Stimulated activated CD4-positive, alpha-beta T cell treated with anti-CD3 and anti-CD28 coated beads, Interleukin-15, amount 100 ng/mL, for 1 hour (primary cell): ENCODE data around the gene MTA3.
"Not testable (repeated sequence)": the region's sequence is repeated elsewhere in the genome, so short reads cannot be mapped to it uniquely, and the experiment has no call there.

Source experiments
- DNase-seq, 2 donors: peaks; one replicate each; pipeline ENCODE4 v3.0.0-alpha.2; 2020; ENCODE audit warnings: low read depth in 1 of 2, low spot score in 1 of 2

MTA3 gene

GRCh38 chr2:42726680-42727079, 158.2 kb downstream of the MTA3 start:
- DNase-seq, result no peak

GRCh38 chr2:42731316-42731715, 162.9 kb downstream of the MTA3 start:
- not testable (repeated sequence) for DNase-seq

- DNase-seq, result no peak
These were observed 165.4 kb downstream of the MTA3 start for GRCh38 chr2:42733852-42734251.

DNA sequence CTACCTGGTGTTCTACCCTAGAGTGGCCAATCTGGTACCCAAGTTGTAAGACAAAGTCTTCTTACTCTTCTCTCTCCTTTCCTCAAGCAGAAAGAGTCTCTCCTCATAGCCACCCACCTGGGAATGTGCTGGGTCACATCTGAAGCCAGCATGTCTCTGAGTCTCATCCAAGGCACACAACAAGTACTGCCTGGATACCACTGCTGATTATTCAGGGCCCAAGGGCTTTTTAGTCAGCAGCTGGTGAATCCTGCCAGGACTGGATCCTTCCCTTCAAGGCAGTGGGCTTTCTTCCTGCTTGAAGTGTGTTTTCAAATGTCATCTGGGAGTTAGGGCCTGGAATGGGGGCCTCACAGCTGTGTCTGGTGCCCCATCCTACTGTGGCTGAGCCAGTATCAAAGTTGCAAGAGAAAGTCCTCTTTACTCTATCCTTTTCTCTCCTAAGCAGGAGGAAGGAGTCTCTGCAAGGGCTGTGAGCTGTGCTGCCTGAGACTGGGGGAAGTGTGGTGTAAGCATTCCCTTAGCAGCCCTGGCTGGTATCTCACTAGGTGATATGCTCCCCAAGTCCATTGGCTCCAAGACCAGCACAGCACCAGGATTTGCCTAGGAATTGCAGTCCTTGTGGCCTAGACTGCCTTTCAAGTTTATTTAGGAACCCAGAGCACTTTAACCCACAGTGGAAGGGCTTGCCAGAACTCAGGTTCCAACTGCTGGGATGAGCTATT, 168.3 kb downstream of the MTA3 start:
- DNase-seq, result no peak

GRCh38 chr2:42741140-42741539, 172.7 kb downstream of the MTA3 start:
- no peak for DNase-seq

DNA sequence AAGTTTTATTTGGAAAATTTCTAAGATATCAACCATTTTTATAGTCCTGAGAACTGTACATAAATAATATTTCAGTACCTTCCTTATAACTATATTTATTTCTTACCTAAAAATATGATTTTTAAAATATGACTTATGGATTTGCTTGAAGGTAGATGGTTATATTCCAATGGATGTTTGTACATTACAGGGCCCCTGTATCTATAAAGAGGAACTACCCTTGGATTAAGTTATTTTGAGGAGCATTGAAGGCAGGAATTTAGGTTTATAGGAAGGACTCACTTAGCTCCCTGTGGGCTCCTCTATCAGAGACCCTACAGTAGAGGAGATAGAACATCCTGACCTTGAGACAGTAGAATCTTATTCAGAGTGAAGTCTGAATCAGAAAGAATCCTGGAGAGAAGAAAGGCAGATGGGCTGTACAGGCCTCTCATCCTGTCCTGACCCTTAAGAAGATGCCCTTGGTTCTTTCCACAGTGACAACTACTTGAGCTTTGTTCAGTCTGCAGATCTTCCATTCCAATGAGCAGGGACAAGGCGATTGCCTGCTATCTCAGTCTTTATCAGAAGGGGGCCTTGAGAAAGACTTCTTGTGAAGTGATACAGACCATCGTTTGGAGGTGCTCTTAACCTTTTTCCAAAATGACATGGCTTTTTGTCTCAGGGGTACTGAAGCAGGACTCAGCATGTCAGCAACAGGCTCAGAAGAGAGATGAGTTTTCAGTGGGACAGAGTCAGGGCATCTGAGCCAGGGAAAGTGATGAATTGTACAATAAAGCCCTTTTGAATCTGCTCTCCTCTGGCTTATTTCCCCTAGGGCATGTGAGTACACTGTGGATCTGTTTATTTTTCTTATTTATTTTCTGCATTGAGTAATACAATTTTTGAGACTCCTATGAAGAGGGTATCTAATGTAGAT, 174.6 kb downstream of the MTA3 start:
- DNase-seq, result no peak

- no peak for DNase-seq
These were observed 175.2 kb downstream of the MTA3 start for GRCh38 chr2:42743659-42743990.

GRCh38 chr2:42744545-42745082, 176.2 kb downstream of the MTA3 start:
- DNase-seq, result no peak

DNA sequence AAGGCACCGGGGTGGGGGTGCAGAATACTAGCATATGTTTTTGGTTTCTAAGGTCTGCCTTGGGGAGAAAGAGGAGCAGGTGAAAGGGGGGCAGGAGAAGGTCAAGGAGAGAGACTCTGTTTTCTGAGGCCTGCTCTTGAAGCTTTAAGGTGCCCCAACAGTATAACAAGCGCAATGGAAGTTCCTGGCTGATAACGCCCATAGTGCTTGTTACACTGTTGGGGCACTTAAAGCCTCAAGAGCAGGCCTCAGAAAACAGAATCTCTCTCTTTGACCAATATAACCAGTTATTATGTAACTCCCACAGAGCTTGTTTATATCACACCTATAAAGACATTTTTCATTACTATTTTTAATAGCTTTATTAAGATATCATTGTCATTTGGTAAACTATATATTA, 179.0 kb downstream of the MTA3 start:
- DNase-seq, result no peak

GRCh38 chr2:42748840-42749239, 180.4 kb downstream of the MTA3 start:
- no peak for DNase-seq

- DNase-seq, result no peak
These were observed 183.9 kb downstream of the MTA3 start for GRCh38 chr2:42752314-42752713.

- no peak for DNase-seq
These were observed 184.7 kb downstream of the MTA3 start for GRCh38 chr2:42752816-42753813.

DNA sequence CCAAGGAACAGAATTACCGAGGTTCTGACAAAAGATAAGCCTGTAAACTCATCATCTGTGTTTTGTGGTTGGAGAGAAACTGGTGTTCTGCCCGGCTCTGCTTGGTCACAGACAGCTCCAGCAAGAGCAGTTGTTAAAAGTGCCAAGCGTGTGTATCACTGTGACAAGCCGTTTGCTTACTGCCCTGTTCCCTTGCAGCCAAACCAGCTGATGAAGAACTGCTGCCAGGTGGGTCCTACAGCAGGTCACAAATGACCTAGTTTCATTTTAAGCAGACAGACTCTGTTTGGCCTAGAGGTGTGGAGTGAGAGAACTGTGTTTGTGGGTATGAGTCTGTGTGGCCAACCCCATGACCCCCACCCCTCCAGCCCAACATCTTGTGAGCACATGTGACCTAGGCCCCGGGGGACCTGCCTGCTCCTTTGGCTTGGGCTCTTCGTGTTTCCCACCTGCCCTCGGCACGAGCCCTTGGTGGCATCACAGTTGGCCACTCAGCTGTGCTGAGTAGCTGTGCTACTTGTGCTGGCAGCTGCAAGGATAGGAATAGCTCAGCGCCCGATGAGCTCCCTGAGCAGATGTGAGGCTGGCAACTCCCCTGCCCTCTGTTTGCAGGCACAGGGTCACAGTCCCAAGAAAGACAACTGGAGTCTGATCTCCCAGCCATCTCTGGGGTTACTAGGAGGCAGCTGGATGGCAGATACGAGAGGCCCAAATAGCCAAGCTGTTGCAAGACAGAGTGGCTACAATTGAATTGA, 185.8 kb downstream of the MTA3 start:
- DNase-seq, result no peak

DNA sequence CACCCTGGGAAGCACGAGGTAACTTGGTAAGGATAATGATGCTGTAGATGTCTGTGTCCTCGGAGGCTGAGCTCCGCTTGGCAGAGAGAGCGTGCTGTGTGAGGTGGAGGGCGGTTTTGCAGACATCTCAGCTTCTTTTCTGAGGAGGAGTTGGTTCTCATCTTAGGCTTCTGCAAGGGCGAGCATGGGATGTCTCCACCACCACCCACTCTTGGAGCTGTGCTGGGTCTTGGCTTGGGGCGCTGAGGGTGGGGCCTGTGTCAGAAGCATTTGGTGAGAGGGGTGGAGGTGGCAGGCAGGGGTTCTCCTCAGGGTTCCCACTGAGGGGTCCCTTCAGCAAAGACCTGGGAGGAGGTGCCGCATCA, 186.3 kb downstream of the MTA3 start:
- no peak for DNase-seq

DNA sequence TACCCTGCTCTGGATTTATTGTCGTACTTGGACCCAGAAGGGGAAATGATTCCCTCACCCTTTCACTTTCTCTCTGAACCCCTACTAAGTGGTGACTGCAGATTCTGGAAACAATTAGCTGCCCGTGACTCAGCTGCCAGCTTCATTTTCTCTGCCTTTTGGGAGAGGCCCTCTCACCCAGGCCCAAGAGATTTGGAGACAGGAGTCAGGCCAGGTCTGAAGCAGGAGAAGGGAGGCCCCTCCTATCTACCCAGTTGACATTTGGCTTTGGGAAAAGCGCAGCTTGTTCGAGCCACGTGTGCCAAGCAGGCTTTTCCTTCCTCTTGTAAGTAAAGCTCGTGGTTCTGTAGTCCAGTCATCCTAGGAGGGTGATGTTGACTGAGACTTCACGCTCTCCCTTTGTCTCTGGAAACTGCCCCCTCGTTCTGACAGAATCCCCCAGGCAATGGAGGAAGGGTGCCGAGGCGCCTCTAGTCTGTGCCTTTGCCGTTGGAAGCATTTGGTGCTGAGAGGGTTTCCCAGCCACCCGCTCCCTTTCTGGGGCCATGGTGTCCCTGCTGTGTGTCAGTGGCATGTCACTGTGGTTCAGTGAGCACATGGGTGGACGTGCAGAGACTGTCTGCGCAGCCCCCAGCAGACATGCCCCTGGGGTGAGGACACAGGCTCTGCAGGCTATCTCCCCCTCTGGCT, 186.9 kb downstream of the MTA3 start:
- no peak for DNase-seq

GRCh38 chr2:42756150-42756775, 187.8 kb downstream of the MTA3 start:
- no peak for DNase-seq

DNA sequence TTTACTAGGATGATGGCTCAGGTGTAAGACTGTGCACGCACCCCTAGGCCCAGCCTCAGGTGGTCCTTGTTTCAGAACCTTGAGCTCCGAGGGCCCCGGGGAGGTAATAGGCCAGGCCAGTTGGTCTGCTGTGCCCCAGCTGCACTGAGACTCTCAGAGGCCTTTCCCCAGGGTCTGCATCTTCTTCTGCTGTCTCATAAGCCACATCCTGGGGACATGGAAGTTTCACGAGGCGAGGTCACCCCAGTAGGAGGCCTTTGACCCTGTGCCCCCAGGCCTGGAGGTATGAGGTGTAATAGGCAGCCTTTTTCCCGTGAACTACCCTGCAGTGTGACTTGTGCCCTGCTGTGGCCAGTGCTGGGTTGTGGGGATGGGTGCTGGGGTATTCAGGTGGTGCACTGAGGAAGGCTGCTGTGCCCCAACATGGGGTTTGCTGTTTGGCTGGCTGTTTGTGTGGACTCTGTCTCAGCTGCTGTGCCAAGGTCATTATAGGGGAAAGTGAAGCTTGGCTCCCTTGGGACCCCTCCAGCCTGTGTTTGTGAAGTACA, 188.6 kb downstream of the MTA3 start:
- no peak for DNase-seq

DNA sequence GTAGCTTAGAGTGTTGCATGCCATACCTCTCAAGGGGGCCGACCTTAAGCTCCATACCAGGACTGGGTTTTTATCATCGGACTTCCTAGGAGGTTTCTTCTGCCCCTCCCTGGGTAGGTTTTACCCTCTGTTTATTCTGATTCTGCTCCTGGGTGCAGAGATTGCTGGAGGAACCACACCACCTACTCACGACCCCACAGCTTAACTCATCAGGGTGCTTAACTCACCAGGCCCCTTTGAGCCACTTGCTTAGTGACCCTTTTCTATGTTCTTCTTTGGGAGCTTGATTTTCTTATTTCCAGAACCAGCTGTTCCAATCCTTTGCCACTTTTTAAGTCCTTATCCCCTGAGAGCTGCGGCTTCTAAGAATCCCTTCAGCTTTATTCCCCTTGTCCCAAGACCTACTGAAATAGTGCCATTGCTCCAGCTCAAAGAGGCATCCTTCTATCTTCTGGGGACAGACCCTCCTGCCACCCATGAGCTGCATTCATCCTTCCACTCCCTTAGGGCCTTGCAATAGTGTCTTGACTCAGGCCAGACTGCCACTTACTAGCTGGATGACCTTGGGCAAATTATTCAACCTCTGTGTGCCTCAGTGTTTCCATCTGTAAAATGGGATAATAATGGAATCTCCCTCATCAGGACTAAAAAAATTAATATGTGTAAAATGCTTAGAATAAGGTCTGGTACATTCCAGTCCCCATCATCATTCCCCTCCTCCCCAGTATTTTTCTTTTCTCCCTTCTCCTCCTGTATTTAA, 189.7 kb downstream of the MTA3 start:
- no peak for DNase-seq
